Posterior vena cava (tissue), 2 donors: Measurements from ENCODE around the gene KCNJ12. TPM values are rescaled to one million over a fixed set of nuclear protein-coding genes. Genes with fewer than 3 reads are reported as not detected.
"Not testable (repeated sequence)": the region's sequence is repeated elsewhere in the genome, so short reads cannot be mapped to it uniquely, and the experiment has no call there.

Experiments used
- DNase-seq: peaks from one replicate; pipeline ENCODE4 v3.0.0-alpha.2; 2020; ENCODE audit warnings: low spot score
- intact Hi-C, 2 donors: fragments of 100-400 bp; cut with DNase I; formaldehyde crosslinking; loops; one replicate each; pipeline versions ENCODE4 v1.14.1 to v1.14.2; 2022 to 2023
- long read RNA-seq, 2 donors: library from polyadenylated mRNA; unstranded; transcript quantifications; one replicate each; pipeline ENCODE4 v2.0.0, GENCODE V29; 2020 to 2021
- total RNA-seq, 2 donors: library from RNA; stranded (reverse); fragmentation: NEBNext Ultra II Directional; extraction: Animal tissue kit (Norgen Biotek cat#: 25700); gene quantifications; one replicate each; pipeline ENCODE4 v1.2.1, GENCODE V29; 2021
- donor health status: DM: yes; HTN: yes; CAD: no.
- donor health status: DM: yes; HTN: yes; CAD: no.

KCNJ12 gene
- total RNA-seq = 1 to 10 TPM; 6.8 to 6.9 TPM
- long read RNA-seq, donor 1, full-length matches to known transcripts = 2 of 5 reads
- long read RNA-seq, donor 1, partial matches to known transcripts = 0 of 5 reads
- long read RNA-seq, donor 1, other reads (novel, unspliced or antisense) = 3 of 5 reads
- long read RNA-seq, donor 2, full-length matches to known transcripts = 2 of 11 reads
- long read RNA-seq, donor 2, partial matches to known transcripts = 0 of 11 reads
- long read RNA-seq, donor 2, other reads (novel, unspliced or antisense) = 9 of 11 reads

GRCh38 chr17:21376081-21376758 is at the start of gene KCNJ12:
Gene KCNJ12, plus strand, starts transcription at chr17:21376357. Its CDS starts 38,986 bp downstream, at chr17:21415343.
- intact Hi-C loops = no loop called here
- DNase-seq = peak; percentile 74

GRCh38 chr17:21327921-21328320 is 48.2 kb upstream of the KCNJ12 start:
- intact Hi-C loops, DNase-seq: not testable (repeated sequence)

GRCh38 chr17:21328778-21329177 is 47.4 kb upstream of the KCNJ12 start:
- intact Hi-C loops, DNase-seq: not testable (repeated sequence)

DNA sequence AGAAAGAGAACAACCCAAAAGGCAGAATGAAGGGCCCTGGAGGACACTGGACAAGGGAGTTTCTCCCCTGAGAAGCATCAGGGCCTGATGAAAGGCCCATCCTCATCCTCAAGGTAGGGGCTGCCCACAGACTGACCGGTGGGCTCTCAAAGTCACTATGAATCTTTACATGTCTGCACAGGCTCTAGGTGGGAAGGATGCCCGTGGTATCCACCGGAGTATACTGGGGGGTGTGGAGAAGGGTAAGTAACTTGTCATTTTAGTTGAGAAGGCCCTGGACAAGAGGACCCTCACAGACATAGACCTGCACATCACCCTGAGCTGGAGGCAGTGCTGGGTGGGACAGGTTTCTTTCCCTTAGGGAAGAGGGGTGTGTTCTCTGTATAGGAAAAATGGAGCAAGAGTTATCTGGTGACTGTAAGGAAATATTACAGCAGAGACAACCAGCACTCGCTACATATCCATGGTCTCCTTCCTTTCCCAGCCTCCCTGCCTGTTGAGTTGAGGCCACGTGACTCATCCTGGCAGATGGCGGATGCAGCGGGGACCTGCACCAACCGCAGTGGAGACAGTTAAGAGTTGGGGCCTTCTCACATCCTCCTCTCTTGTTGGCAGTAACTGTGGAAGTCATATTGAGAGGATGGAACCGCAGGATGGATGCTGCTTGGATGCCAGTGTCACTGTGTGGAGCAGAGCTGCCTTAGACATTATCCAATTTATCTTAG is 45.6 kb upstream of the KCNJ12 start:
- intact Hi-C loops = no loop called here
- peak; percentile 71 for DNase-seq

DNA sequence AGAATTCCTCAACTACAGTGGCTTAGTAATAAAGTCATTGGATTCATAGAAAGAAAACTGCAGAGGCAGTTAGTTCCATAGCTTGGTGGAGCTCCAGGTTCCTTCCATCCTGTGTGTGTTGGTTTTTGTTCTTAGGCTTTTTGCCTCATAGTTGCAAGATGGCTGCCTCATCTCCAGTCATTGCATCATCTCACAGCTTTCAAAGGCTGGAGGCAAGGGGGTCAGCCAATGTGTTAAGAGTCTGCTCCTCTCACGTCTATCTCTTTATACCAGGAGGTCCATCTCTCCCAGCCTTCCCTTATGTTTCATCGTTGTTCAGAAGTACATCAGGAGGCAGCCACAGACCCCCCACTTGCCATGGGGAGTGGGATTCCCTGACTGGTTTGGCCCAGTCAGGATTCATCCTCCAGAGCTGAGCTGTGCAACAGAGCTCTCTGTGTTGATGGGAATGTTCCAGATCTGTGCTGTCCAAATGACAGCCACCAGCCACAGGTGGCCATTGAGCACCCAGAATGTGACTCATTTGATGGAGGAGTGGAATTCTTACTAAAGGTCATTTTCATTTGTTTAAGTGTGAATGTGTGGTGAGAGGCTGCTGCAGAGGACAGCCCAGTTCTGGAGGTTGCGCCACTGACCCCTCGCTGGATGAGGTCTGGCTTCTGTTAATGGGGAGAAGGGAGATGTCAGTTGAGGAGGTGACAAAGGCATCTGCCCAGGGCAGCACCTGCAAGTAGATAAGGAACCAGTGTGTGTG is 39.4 kb upstream of the KCNJ12 start:
- intact Hi-C loops = not testable (repeated sequence)
- peak; percentile 75 for DNase-seq

GRCh38 chr17:21337981-21338625 is 38.1 kb upstream of the KCNJ12 start:
- intact Hi-C loops = not testable (repeated sequence)
- DNase-seq = peak; percentile 62

- DNase-seq = peak; percentile 74
These were observed 37.1 kb upstream of the KCNJ12 start for GRCh38 chr17:21339011-21339410.

GRCh38 chr17:21339571-21339970 is 36.6 kb upstream of the KCNJ12 start:
- peak; percentile 36 for DNase-seq
- intact Hi-C loops = not testable (repeated sequence)

More at GRCh38 chr17:21339011-21339410, 37.1 kb upstream of the KCNJ12 start:
- intact Hi-C loops = no loop called here

DNA sequence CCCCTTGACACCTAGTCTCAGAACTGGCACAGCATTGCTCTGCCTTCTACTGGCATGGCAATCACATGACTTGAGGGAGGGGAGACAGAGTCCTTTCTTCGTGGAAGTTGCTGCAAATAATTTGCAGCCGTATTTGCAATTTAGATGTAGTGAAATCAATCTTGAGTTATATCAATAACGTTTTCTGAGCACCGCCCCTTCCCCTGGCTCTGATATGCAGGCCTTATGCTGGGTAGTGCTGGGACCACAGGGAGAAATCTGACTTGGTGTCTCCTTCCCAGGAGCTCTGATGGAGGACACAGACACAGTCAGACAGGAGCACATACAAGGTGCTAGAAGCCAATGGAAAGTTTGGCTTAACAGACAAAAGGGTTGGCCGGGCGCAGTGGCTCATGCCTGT is 35.8 kb upstream of the KCNJ12 start:
- DNase-seq, intact Hi-C loops: not testable (repeated sequence)

DNA sequence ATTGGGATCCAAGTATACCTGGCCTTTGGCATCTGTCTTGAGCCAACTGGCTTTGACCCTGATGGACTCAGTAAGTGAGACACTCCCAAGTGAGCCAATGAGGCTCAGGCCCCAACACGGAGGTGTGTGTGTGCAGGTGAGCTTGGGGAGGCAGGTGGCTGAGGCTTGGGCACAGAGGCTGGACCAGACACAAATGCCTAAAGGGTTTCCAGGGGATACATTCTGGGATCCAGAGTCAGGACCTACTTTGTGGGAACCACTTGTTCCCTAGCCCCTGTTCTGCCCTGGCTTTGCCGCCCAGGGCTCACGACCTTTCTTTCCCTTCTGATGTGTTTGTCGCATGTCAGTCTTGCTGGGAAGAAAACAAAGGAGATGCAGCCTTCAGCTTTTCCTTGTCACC is 34.9 kb upstream of the KCNJ12 start:
- intact Hi-C loops = not testable (repeated sequence)
- peak; percentile 48 for DNase-seq

GRCh38 chr17:21341925-21342540 is 34.1 kb upstream of the KCNJ12 start:
- intact Hi-C loops = not testable (repeated sequence)

GRCh38 chr17:21343061-21343949 is 32.9 kb upstream of the KCNJ12 start:
- intact Hi-C loops = not testable (repeated sequence)
- peak; percentile 70 for DNase-seq

More at GRCh38 chr17:21341925-21342540, 34.1 kb upstream of the KCNJ12 start:
- peak; percentile 35 for DNase-seq

DNA sequence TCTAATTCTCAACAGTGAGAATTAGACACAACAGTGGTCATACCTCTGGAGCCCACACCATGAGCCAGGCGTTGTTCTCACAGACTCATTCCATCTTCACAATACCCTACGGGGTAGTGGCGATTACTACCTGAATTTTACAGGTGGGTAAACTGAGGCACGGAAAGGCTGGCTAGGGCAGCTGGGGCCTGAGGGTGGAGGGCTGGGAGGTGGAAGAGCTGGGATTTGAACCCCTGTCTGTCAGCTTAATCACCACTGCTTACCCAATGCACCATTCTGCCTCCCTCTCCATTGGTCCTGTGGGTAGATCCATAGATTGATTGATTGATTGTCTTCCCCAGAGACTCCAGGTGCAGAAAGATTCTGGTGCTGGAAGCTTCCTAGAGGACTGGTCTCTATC is 31.4 kb upstream of the KCNJ12 start:
- peak; percentile 48 for DNase-seq
- intact Hi-C loops = not testable (repeated sequence)

DNA sequence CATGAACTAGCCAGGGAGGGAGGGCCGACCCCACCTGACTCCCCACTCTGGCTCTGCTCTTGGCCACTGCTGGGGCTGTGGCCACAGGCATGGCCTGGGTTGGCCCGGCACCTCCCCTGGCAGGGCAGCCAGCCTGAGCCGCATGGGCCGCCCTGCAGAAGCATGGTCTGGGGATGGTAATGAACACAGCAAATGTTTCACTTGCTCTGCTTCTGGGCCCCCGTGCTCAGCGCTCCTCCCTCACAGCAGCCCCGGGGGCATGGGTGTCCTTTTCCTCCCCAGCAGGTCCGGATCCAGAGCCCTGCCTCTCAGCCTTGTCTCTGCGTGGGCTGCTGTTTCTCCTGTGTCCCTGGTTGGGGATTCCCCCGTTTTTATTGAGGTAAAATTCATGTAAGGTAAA is 30.9 kb upstream of the KCNJ12 start:
- DNase-seq = peak; percentile 72

GRCh38 chr17:21346107-21346506 is 30.1 kb upstream of the KCNJ12 start:
- intact Hi-C loops, DNase-seq: not testable (repeated sequence)

More for the DNA sequence above, 30.9 kb upstream of the KCNJ12 start:
- intact Hi-C loops = no loop called here

DNA sequence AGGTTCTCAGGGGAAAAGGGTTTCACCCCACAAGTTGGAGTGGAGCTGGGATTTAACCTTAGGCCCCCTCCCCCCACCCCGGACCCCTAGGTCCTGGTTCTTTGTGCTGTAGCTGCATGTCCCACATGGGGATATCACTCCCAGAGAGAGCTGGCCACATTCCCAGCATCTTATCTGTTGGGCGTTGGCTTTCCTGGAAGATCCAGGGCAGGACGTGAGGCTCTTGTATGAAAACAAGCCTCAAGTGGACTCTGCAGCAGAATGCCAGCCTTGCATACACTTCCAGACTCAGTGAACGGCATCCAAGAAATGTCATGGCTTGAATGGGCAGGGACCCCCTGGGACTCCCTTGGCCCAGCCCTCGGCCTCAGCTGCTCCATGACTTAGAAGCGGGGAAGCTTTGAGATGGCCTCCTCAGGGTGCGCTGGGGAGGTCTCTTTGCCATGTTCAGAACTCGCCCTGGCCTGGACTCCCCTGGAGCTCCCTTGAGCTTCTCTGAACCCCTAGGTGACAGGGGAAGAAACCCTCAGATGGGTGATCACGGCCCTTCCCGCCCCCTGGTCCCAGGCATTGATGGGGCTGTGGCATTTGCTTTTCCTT is 29.4 kb upstream of the KCNJ12 start:
- intact Hi-C loops = not testable (repeated sequence)
- peak; percentile 87 for DNase-seq

GRCh38 chr17:21347660-21348059 is 28.5 kb upstream of the KCNJ12 start:
- DNase-seq, intact Hi-C loops: not testable (repeated sequence)
